Upper lobe of left lung (tissue), 4 donors: ENCODE measurements around the gene PPP3CA.

ENCODE experiments used
- CTCF ChIP-seq, 6 experiments: fragments of 450-650 bp in 4 of 6; fragments of 200-600 bp in 2 of 6; sonication (generic) in 2 of 6; IDR thresholded peaks; one replicate each; pipeline ENCODE4 v1.5.1; 2016 to 2019; ENCODE audit warnings: antibody characterized with exemption in 6 of 6
- POLR2A ChIP-seq, 4 donors: fragments of 450-650 bp; IDR thresholded peaks; one replicate each; pipeline ENCODE4 v1.5.1; 2016 to 2017; ENCODE audit warnings: antibody characterized with exemption in 4 of 4, mild to moderate bottlenecking in 2 of 4
- POLR2AphosphoS5 ChIP-seq, 2 donors: sonication (generic); formaldehyde crosslinking; IDR thresholded peaks; one replicate each; pipeline ENCODE4 v1.5.1; 2017; ENCODE audit warnings: antibody characterized with exemption in 2 of 2

- TF ChIP-seq CTCF (IDR thresholded peaks at IDR 0.05) (no peak), POLR2AphosphoS5 (IDR thresholded peaks at IDR 0.05) (no peak), POLR2A (IDR thresholded peaks at IDR 0.05) (no peak)
Observed at GRCh38 chr4:101126059-101126458, 221.3 kb downstream of the PPP3CA start.
